Panc1 (cell line): ENCODE results near the gene ABCA1. TPM values are rescaled to one million over a fixed set of nuclear protein-coding genes. Genes with fewer than 3 reads are reported as not detected.

Source experiments
- ATAC-seq: fragments of 200-7000 bp; cut with Tn5 transposase; 2 replicates; pipeline ENCODE4 v1.9.1; 2020; ENCODE audit warnings: mild to moderate bottlenecking, moderate library complexity
- BruUV-seq: library from RNA; stranded (reverse); fragments of 400-500 nt; replicated peaks from 2 replicates; lab custom pipeline; 2021; lab: Mats Ljungman, UMichigan
- CTCF ChIA-PET: fragments of 300-600 bp; sonication (Branson Sonifier 250); formaldehyde crosslinking; loops from one replicate; lab custom pipeline; 2022; ENCODE audit warnings: antibody characterized with exemption; lab: Charles Lee
- POLR2A ChIA-PET: fragments of 300-600 bp; sonication (Branson Sonifier 250); formaldehyde crosslinking; loops from one replicate; lab custom pipeline; 2022; ENCODE audit warnings: antibody characterized with exemption; lab: Charles Lee
- DNase-seq: peaks from one replicate; pipeline ENCODE4 v3.0.0-alpha.2; 2010; ENCODE audit warnings: low read depth, low spot score
- H3K27ac ChIP-seq: 2 replicates; pipeline ENCODE4 v1.5.1; 2011; ENCODE audit warnings: mild to moderate bottlenecking, low read length, inconsistent platforms
- H3K27me3 ChIP-seq: fragments of 200-500 bp; sonication (Bioruptor generic); 2 replicates; pipeline ENCODE4 v1.6.0; 2014; ENCODE audit warnings: low read length, inconsistent platforms; ENCODE audit not compliant: control insufficient read depth, insufficient read depth
- H3K36me3 ChIP-seq: fragments of 200-500 bp; sonication (Bioruptor generic); 2 replicates; pipeline ENCODE4 v1.5.1; 2014; ENCODE audit warnings: inconsistent platforms, mild to moderate bottlenecking, low read length, moderate library complexity; ENCODE audit not compliant: control insufficient read depth, insufficient read depth
- H3K4me1 ChIP-seq: 2 replicates; pipeline ENCODE4 v1.5.1; 2011; ENCODE audit warnings: inconsistent platforms, mild to moderate bottlenecking, low read length, moderate library complexity; ENCODE audit not compliant: control insufficient read depth, insufficient read depth
- H3K4me3 ChIP-seq, 2 experiments: 2 replicates each; pipeline ENCODE4 v1.5.1; 2011 to 2012; ENCODE audit warnings: low read depth in 2 of 2, low read length in 2 of 2, mild to moderate bottlenecking in 2 of 2, inconsistent platforms in 1 of 2, moderate library complexity in 1 of 2
- H3K9me3 ChIP-seq: fragments of 200-500 bp; sonication (Bioruptor generic); 2 replicates; pipeline ENCODE4 v1.5.1; 2014; ENCODE audit warnings: low read depth, mild to moderate bottlenecking, inconsistent platforms, low read length, moderate library complexity; ENCODE audit not compliant: control insufficient read depth, insufficient read depth
- POLR2AphosphoS5 ChIP-seq: IDR thresholded peaks from 2 replicates; pipeline ENCODE4 v1.6.1; 2012; ENCODE audit warnings: mild to moderate bottlenecking, low read depth, low read length, moderate library complexity
- SIN3A ChIP-seq: IDR thresholded peaks from 2 replicates; pipeline ENCODE4 v1.6.1; 2012; ENCODE audit warnings: low read depth, mild to moderate bottlenecking, low read length, moderate library complexity, borderline replicate concordance; ENCODE audit not compliant: insufficient read depth
- TCF7L2 ChIP-seq: IDR thresholded peaks from 2 replicates; pipeline ENCODE4 v1.6.1; 2011; ENCODE audit warnings: mild to moderate bottlenecking, low read depth, low read length, inconsistent platforms
- in situ Hi-C: cut with HindIII; loops from 2 replicates; pipeline ENCODE4 v1.10.0; 2016; ENCODE audit warnings: low sequenced_read_pairs, low pct_unique_long_range_greater_than_20kb
- intact Hi-C: fragments of 100-400 bp; cut with micrococcal nuclease; formaldehyde crosslinking; loops from one replicate; pipeline ENCODE4 v1.10.0; 2022; ENCODE audit not compliant: unreplicated experiment
- total RNA-seq: library from RNA; stranded (reverse); gene quantifications from one replicate; pipeline ENCODE4 v1.2.1, GENCODE V29; 2021; ENCODE audit not compliant: unreplicated experiment
- TF ChIP-seq, protein P1 (sequence below): fragments of 450-650 bp; IDR thresholded peaks from 2 replicates; pipeline ENCODE4 v1.5.1; 2017; ENCODE audit warnings: mild to moderate bottlenecking
- TF ChIP-seq, protein P2 (sequence below), 2 experiments: IDR thresholded peaks; 2 replicates each; pipeline ENCODE4 v1.6.1; 2011 to 2012; ENCODE audit warnings: low read depth in 2 of 2, control low read depth in 1 of 2, low read length in 1 of 2, mild to moderate bottlenecking in 1 of 2, moderate library complexity in 1 of 2; ENCODE audit not compliant: insufficient read depth in 1 of 2

ABCA1 gene
- total RNA-seq, 1 experiment from 2014 or later, result 2.6 TPM

- ChIA-PET CTCF (no interaction called here), POLR2A (no interaction called here)
- no peak for ATAC-seq
- no peak overlapping the region for H3K4me3 ChIP-seq
- H3K27me3 ChIP-seq, result no peaks in the 10 kb centered on the region
- H3K36me3 ChIP-seq, result no peaks in the 10 kb centered on the region
- intact Hi-C loops (no loop called here), in situ Hi-C loops (no loop called here)
- no peaks in the 10 kb centered on the region for H3K9me3 ChIP-seq
- no TSS peak for BruUV-seq
- DNase-seq, result no peak
- H3K27ac ChIP-seq, result no peak overlapping the region
- TF ChIP-seq POLR2AphosphoS5 (no peak), TCF7L2 (no peak), SIN3A (no peak)
- TF ChIP-seq, protein P1, sequence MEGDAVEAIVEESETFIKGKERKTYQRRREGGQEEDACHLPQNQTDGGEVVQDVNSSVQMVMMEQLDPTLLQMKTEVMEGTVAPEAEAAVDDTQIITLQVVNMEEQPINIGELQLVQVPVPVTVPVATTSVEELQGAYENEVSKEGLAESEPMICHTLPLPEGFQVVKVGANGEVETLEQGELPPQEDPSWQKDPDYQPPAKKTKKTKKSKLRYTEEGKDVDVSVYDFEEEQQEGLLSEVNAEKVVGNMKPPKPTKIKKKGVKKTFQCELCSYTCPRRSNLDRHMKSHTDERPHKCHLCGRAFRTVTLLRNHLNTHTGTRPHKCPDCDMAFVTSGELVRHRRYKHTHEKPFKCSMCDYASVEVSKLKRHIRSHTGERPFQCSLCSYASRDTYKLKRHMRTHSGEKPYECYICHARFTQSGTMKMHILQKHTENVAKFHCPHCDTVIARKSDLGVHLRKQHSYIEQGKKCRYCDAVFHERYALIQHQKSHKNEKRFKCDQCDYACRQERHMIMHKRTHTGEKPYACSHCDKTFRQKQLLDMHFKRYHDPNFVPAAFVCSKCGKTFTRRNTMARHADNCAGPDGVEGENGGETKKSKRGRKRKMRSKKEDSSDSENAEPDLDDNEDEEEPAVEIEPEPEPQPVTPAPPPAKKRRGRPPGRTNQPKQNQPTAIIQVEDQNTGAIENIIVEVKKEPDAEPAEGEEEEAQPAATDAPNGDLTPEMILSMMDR, result no peak
- TF ChIP-seq, protein P2, sequence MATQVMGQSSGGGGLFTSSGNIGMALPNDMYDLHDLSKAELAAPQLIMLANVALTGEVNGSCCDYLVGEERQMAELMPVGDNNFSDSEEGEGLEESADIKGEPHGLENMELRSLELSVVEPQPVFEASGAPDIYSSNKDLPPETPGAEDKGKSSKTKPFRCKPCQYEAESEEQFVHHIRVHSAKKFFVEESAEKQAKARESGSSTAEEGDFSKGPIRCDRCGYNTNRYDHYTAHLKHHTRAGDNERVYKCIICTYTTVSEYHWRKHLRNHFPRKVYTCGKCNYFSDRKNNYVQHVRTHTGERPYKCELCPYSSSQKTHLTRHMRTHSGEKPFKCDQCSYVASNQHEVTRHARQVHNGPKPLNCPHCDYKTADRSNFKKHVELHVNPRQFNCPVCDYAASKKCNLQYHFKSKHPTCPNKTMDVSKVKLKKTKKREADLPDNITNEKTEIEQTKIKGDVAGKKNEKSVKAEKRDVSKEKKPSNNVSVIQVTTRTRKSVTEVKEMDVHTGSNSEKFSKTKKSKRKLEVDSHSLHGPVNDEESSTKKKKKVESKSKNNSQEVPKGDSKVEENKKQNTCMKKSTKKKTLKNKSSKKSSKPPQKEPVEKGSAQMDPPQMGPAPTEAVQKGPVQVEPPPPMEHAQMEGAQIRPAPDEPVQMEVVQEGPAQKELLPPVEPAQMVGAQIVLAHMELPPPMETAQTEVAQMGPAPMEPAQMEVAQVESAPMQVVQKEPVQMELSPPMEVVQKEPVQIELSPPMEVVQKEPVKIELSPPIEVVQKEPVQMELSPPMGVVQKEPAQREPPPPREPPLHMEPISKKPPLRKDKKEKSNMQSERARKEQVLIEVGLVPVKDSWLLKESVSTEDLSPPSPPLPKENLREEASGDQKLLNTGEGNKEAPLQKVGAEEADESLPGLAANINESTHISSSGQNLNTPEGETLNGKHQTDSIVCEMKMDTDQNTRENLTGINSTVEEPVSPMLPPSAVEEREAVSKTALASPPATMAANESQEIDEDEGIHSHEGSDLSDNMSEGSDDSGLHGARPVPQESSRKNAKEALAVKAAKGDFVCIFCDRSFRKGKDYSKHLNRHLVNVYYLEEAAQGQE (IDR thresholded peaks at IDR 0.05; ENCODE audit: insufficient read depth in 1 of 2, low read depth in 2 of 2, low read length in 1 of 2), result no peak
- H3K4me1 ChIP-seq, result no peaks in the 10 kb centered on the region
These were observed 152.4 kb downstream of the ABCA1 start for GRCh38 chr9:104775574-104775936.

DNA sequence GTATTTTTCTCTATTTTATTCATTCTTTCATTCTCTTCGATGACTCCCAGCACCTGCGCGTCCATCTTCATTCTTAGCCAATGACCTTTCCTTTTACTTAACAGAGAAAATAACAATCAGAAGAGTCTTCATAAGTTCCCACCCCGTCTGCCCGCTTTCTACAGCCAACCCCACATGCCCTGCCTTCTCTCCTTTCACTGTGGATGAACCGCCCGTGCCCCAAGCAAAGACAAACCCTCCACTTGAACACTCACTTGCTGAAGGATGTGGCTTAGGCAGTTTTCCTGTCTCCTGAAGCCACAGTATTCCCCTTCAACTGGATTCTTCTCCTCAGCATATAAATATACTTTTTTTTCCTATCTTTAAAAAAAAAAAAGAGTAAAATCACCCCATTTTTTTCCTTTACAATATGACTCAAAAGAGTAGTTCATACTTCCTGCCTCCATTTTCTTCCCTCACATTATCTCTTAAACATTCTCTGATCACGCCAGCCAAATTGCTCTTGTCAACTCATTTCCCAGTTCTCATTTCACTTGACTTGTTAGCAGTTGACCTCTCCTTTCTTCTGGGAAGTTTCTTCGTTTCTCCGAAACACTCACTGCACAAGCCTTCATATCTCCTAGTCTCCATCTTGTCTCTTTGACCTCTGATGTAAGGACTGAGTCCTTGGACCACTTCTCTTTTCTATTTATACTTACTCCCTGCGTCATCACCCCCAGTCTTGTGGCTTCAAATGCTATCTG lies 153.0 kb downstream of the ABCA1 start:
- TF ChIP-seq POLR2AphosphoS5, result no peak
- TF ChIP-seq, protein P2 (IDR thresholded peaks at IDR 0.05; ENCODE audit: insufficient read depth in 1 of 2, low read depth in 2 of 2, low read length in 1 of 2), result no peak
- no peak for TF ChIP-seq SIN3A
- TF ChIP-seq, protein P1, result no peak
- no peak for TF ChIP-seq TCF7L2
- Histone ChIP-seq H3K27me3 (no peaks in the 10 kb centered on the region), H3K9me3 (no peaks in the 10 kb centered on the region), H3K36me3 (no peaks in the 10 kb centered on the region), H3K4me3 (no peak overlapping the region), H3K4me1 (no peaks in the 10 kb centered on the region), H3K27ac (no peak overlapping the region)
- in situ Hi-C loops (no loop called here), intact Hi-C loops (no loop called here)
- no peak for ATAC-seq
- POLR2A ChIA-PET, result no interaction called here
- no TSS peak for BruUV-seq
- CTCF ChIA-PET, result no interaction called here
- no peak for DNase-seq
